Right renal cortex interstitium (tissue), 3 donors: Measurements from ENCODE around the gene C3orf22. TPM values are rescaled to one million over a fixed set of nuclear protein-coding genes. Genes with fewer than 3 reads are reported as not detected.

Experiments used
- DNase-seq, 3 donors: peaks; one replicate each; pipeline ENCODE4 v3.0.0-alpha.2; 2013; ENCODE audit warnings: low read depth in 3 of 3, low spot score in 2 of 3
- polyA plus RNA-seq, 3 donors: library from polyadenylated mRNA; unstranded; fragments of 120-200 nt; gene quantifications; one replicate each; pipeline ENCODE4 v1.2.1, GENCODE V29; 2013; ENCODE audit not compliant: insufficient read length in 3 of 3

C3orf22 gene
- polyA plus RNA-seq, 3 donors = 0.10 to 0.11 TPM; not detected in 1

DNA sequence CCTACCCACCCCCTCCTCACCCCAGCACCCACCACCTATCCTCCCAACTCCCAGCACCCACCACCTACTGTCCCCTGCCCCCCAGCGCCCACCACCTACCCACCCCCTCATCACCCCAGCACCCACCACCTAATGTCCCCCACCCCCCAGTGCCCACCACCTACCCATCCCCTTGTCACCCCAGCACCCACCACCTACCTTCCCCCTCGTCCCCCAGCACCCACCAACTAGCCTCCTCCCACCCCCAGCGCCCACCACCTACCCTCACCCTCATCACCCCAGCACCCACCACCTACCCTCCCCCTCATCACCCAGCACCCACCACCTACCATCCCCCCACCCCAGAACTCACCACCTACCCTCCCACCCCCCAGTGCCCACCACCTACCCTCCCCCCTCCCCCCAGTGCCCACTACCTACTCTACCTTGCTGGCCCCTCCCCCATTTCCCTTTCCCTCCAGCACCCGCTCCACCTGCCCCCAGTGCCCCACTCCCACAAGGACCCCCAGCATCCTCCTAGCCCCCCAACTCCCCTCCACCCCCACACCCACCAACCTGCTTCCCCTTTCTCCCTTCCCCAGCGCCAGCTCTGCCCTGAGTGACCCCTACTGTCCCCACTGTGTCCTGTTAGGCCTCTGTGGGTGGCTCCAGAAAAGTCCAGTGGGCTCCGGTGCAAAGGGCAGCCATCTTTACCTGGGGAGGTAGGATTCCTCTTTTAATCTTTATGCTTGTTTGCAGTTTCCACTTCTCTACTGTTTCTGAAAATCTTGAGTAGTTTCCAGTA is 42.4 kb downstream of the C3orf22 start:
- no peak for DNase-seq

DNA sequence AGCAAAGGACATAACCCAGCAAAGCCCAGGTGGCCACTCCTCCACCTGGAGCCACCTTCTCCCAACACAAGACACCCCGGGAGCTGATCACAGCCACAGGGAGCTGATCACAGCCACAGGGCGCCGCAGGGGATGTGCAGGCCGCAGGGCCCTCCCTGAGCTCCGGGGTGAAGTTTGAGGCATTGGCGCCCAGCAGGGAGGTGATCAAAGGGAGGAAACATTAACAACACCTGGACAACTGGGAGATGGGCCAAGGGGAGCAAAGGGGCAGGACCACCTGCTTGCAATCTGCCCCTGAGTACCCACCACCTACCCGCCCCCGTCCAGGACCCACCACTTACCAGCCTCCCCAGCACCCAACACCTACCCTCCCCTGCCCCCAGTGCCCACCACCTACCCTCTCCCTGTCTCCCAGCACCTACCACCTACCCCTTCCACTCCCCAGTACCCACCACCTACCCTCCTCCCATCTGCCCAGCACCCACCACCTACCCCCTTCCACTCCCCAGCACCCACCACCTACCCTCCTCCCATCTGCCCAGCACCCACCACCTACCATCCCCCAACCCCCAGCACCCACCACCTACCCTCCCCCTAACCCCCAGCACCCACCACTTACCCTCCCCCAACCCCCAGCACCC is 43.5 kb downstream of the C3orf22 start:
- no peak for DNase-seq

DNA sequence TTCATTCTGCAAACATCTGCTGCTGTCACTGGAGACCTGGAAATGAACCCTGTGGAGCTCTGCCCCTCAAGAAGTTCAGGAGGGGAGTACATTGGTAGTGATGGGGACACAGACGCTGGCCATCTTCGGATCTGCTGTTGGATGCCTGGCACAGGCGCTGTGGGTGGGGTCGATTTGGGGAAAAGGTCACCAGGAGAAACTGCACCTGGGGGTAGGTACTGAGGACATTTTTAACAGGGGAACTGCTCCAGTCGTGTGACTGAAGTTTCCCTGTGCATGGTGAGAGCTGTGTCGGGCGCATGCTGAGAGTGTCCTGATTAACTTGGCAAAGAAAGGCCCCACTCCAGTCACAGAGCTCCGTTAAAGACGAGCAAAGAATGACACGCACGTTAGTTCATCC is 44.6 kb downstream of the C3orf22 start:
- DNase-seq = no peak

DNA sequence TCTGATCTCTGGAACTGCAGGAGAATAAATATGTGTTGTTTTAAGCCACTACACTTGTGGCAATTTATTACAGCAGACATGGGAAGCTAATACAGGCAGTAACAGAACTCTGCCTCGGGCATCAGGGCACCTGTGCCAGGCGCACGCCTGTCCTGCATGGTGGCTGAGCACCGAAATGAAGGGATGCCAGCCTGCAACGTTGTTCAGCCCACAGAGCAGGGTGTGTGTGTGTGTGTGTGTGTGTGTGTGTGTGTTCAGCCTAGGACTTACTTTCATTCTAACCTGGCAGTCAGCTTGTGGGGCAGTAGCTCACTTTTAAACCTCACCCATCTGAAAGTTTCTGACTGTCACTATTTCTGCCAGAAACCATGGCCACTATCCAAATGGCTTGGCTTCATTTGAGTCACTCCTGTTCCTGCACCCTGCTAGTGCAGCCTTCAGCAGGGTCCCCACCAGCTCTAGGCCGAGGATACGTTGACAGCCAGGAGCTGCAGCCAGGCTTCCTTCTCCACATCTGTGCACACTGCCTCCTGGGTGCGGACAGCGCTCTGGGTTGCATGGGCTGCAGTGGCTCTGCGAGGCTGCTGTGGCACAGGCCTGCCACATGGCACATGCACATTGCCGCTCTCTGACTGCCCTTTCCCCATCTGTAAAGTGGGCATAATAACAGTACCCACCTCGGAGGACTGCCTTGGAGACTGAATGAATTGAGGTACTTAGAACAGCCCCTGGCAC is 45.6 kb downstream of the C3orf22 start:
- no peak for DNase-seq

DNA sequence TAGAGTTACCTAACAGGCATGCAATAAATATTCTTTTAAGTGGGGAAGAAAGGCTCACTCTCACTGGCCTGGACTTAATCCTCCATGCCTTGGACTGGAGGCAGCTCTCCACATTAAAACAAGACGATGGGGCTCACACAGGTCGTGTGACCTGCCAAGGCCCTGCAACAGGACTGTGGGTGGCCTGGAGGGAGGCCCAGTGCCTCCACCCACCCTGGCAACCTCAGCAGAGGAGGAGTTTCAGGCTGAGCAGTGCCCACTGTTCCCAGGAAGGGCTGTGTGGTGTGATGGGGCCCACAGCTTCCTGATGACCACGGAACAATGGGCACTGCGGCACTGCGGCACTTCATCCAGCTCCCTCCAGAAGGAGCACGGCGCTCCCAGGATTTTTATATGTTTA is 46.7 kb downstream of the C3orf22 start:
- DNase-seq = no peak

DNA sequence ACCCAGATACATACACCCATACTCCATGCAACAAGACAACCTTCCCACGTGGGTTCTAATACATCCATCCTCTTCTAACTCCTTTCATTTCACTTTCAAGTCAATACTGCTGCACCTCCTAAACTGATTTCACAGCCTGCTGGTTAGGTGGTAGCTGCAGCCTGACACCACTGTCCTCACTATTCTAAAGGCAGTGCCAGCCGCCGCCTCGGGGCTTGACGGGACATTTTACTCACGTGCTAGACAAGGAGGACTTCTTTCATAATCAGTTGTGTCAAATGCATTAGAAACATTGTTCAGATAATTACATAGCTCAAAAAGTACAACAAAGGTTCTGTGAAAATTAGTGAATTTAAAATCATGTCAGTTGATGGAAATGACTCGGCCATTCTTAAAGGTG is 47.4 kb downstream of the C3orf22 start:
- DNase-seq = no peak

DNA sequence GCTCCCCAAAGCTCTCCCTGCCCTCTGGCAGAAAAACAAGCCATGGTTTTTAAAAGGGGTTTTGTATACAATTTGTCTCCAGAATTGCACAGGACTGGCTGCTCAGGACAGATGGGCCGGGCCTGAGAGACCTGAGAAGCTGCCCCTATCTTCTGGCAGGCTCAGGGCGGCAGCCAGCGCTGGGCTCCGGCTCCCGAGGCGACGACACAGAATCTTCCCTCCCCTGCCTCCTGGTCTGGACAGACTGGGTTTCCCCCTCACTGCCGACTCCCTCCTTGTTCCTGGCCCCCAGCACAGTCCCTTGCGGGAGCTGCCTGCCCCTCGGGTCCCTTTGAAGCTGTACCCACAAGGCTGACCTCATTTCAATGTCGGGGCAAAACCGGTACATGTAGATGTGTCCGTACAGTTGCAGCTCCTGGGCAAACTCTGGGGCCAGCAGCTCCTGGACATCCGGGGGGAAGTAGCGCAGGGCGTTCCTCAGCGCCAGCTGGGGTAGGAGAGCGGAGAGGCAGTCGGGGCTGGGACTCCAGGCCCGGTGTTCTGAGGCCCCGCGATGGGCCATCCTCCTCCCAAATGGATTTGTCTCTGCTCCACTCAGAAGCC is 48.3 kb downstream of the C3orf22 start:
- DNase-seq = no peak

DNA sequence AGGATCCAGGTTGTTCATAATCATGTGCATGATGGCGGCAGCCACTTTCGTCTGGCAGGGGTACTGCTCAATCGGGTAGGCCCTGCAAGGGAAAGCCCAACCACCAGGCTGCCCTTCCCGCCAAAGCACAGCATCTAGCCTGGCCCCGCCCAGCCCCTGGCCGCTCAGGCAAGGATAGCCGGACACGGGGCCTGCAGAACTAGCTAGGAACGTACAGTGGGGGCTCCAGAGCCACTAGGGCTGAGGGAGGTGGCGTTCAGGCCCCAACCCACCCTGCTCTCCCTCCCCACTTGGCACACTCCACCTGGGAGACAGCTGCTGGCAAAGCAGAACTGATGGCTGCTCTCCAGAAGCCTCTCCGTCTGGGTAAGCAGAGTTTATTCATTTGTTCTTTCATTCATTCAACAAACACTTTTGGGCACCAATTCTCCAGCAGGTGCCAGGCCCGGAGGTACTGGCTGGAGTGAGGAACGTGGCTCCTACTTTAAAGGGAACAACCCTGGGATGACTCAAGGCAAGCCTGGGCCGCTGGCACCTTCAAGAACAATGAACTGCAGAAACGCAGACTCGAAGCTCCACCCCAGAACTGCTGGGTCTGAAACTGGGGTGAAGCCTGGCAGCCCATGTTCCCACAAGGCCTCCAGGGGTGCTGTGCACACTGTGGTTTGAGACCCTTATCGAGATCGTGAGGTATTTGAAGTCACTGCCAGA is 49.0 kb downstream of the C3orf22 start:
- DNase-seq = no peak

DNA sequence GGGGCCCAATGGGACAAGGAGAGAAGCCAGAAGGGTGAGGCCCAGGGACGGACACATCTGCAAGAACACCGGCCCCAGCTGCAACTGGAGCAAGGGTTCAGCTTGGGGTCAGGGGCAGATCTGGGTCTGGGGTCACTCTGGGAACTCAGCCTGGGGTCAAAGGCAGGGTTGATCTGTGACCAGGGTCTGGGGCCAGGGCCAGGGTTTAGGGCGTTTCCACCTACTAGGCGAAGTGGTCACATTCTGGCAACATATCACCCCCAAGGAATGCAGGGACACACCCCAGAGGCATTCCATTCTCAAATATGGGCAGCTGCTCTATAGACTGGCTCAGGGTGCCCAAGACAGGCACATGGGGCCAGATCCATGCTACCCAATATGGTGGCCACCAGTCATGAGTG is 50.2 kb downstream of the C3orf22 start:
- no peak for DNase-seq

DNA sequence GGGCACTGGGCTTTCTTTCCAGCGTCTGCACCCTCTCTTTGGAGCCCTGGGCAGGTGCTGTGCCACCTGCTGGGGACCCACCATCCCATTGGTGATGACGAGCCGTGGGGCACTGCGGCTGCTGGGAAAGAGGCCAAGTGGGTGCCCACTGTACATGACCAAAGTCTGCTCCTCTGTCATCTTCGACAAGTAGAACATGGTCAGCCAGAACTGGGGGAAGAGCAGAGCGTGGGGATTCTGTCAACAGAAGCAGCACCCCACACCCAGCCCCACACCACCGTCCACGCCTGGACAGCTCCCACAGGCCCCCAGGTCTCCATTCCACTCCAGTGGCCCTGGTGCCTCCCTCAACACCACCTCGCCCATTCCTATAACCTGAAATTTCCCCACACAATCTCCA is 50.8 kb downstream of the C3orf22 start:
- no peak for DNase-seq

DNA sequence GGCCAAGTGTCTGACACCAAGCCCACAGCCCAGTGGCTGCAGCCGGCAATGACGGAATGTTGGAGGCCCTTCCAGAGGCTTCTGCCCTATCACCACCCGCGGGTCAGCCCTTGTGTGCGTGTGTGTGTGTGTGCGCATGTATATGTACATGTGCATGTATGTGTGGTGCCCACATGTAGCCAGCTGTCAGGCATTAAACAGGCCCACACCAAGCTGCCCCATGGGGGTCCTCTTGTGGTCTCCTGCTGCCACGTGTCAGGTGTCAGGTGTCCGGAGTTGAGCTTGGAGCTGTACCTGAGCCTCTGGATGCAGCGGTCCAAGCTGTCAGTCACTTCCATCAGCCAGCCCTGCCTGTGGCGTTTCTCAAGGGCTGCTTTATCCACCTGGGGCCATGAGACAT is 55.0 kb downstream of the C3orf22 start:
- no peak for DNase-seq

DNA sequence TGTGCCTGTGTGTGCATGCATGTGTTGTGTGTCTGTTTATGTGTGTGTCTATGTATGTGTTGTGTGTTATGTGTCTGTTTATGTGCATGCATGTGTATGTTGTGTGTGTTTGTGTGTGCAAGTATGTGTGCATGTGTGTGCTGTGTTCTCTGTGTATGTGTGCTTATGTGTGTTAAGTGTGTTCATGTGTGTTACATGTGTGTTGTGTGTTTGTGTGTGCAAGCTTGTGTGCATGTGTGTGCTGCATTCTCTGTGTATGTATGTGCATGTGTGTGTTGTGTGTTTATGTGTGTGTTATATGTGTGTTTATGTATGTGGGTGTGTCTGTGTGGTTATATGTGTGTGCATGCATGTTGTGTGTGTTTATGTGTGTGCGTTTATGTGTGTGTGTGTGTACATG is 56.1 kb downstream of the C3orf22 start:
- DNase-seq = no peak

DNA sequence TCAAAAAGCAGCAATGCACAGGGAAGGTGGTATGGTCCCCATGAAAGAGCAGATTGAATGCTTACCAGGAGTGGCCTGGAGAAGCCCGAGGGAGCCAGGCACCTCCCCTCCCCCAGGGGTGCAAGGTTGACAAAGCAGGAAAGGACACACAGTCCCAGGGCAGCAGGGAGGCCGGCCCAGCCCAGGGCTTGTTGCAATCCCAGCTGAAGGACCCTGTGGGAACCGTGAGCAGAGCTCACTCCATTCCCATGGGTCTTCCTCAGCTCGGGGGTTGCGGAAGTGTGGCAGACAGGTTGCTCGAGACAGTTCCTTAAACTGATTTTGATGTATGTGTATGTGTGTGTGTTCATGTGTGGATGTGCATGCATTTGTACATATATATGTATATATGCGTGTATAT is 57.0 kb downstream of the C3orf22 start:
- no peak for DNase-seq

DNA sequence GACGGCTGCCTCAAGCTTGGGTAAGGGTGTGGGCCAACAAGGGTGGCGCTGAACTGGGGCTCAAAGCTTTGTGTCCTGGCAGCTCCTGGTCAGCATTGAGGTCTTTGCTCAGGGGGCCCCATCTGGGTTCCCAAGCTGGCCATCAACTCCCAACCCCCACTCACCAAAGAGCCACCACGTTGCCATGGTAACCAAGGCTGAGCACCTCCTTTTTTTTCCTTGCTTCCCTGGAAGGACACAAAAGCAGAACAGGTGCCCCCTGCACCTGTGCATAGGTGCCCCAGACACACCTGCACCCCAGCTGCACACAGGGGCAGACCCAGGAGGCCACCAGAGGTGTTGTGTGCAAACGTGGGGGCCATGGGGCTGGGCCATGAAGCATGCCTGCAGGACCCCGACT is 57.7 kb downstream of the C3orf22 start:
- DNase-seq = no peak

DNA sequence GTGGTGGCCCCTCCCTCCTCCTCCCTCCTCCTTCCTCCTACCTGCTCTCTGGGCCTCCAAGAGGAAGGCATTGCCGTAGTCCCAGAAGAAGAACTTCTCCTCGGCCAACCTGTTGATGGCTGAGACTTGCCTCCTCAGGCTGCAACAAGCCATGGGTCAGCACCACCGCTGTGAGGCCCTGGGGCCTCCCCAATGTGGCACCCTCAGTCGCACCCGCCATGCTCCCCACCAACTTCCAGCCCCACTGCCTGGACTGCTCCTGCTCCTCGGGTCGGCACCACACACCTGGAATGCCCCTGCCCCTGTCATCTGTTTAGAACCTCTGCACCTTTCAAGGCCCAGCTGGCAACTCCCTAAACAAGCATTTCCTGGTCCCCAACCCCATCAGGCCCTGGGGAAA is 58.7 kb downstream of the C3orf22 start:
- DNase-seq = no peak

Other genes with a start within 250 kb of the C3orf22 start
- gene KLF15, start 201.5 kb downstream of the C3orf22 start, polyA plus RNA-seq = 10 to 100 TPM; 10.0 to 11.6 (median 10.8) TPM
- gene CFAP100, start 164.0 kb downstream of the C3orf22 start, polyA plus RNA-seq = 1 to 10 TPM in 1 of 3 donors, under 1 TPM in 2; 0.53 to 1.1 (median 0.55) TPM
- 10 to 100 TPM; 29.9 to 34.0 (median 31.6) TPM for gene ZXDC, start 83.0 kb downstream of the C3orf22 start, polyA plus RNA-seq
- under 1 TPM; 0.04 to 0.11 (median 0.07) TPM for gene UROC1, start 41.2 kb downstream of the C3orf22 start, polyA plus RNA-seq
- gene CHST13, start 34.8 kb downstream of the C3orf22 start, polyA plus RNA-seq = 1 to 10 TPM; 3.1 to 4.4 (median 3.2) TPM
- 10 to 100 TPM; 17.7 to 21.5 (median 21.2) TPM for gene TXNRD3, start 96.2 kb upstream of the C3orf22 start, polyA plus RNA-seq
- gene CHCHD6, start 145.3 kb upstream of the C3orf22 start, polyA plus RNA-seq = 10 to 100 TPM; 17.8 to 21.5 (median 19.5) TPM